Left renal cortex interstitium (tissue), 4 donors: Measurements from ENCODE around the gene GPRASP1. TPM values are rescaled to one million over a fixed set of nuclear protein-coding genes. Genes with fewer than 3 reads are reported as not detected.
"Not testable (repeated sequence)": the region's sequence is repeated elsewhere in the genome, so short reads cannot be mapped to it uniquely, and the experiment has no call there.

ENCODE experiments used
- DNase-seq, 4 donors: peaks; one replicate each; pipeline ENCODE4 v3.0.0-alpha.2; 2013; ENCODE audit warnings: low read depth in 4 of 4, low spot score in 2 of 4, missing footprints in 1 of 4
- polyA plus RNA-seq, 4 donors: library from polyadenylated mRNA; unstranded; fragments of 120-200 nt; gene quantifications; one replicate each; pipeline ENCODE4 v1.2.1, GENCODE V29; 2013; ENCODE audit not compliant: insufficient read length in 4 of 4

The GPRASP1 gene
- 10 to 100 TPM; 10.7 to 13.5 (median 11.9) TPM for polyA plus RNA-seq

GRCh38 chrX:102651242-102652011, at the start of gene GPRASP1:
GPRASP1 (plus strand) TSS chrX:102651483; CDS start chrX:102653914, 2,431 bp downstream.
- no peak for DNase-seq

GRCh38 chrX:102604327-102604726, 47.0 kb upstream of the GPRASP1 start:
- DNase-seq: no peak

- no peak for DNase-seq
Observed at GRCh38 chrX:102606115-102606514, 45.2 kb upstream of the GPRASP1 start.

- no peak for DNase-seq
Observed at GRCh38 chrX:102610905-102611304, 40.4 kb upstream of the GPRASP1 start.

- no peak for DNase-seq
Observed at GRCh38 chrX:102624105-102624504, 27.2 kb upstream of the GPRASP1 start.

GRCh38 chrX:102627640-102628039, 23.6 kb upstream of the GPRASP1 start:
- DNase-seq: no peak

- DNase-seq: no peak
Observed at GRCh38 chrX:102637561-102637960, 13.7 kb upstream of the GPRASP1 start.

GRCh38 chrX:102650903-102651241, 411 bp upstream of the GPRASP1 start:
- DNase-seq: no peak

GRCh38 chrX:102652031-102652688, 877 bp downstream of the GPRASP1 start:
- DNase-seq: peak in 1 of 4 donors; percentile 23

GRCh38 chrX:102654696-102655095, 3.4 kb downstream of the GPRASP1 start:
- DNase-seq: no peak

- no peak for DNase-seq
Observed at GRCh38 chrX:102658556-102658955, 7.3 kb downstream of the GPRASP1 start.

GRCh38 chrX:102659790-102660757, 8.8 kb downstream of the GPRASP1 start:
- peak in 3 of 4 donors; percentile 48 to 73 (median 68) for DNase-seq

GRCh38 chrX:102663820-102664219, 12.5 kb downstream of the GPRASP1 start:
- not testable (repeated sequence) for DNase-seq

- DNase-seq: not testable (repeated sequence)
Observed at GRCh38 chrX:102667034-102667433, 15.8 kb downstream of the GPRASP1 start.

- DNase-seq: no peak
Observed at GRCh38 chrX:102669526-102669925, 18.2 kb downstream of the GPRASP1 start.

GRCh38 chrX:102672856-102673255, 21.6 kb downstream of the GPRASP1 start:
- no peak for DNase-seq

- not testable (repeated sequence) for DNase-seq
Observed at GRCh38 chrX:102677479-102677878, 26.2 kb downstream of the GPRASP1 start.

GRCh38 chrX:102684772-102685520, 33.7 kb downstream of the GPRASP1 start:
- no peak for DNase-seq

GRCh38 chrX:102694749-102695148, 43.5 kb downstream of the GPRASP1 start:
- DNase-seq: no peak

GRCh38 chrX:102696306-102696705, 45.0 kb downstream of the GPRASP1 start:
- DNase-seq: no peak
